Upper lobe of right lung (tissue), 1 donor: ENCODE measurements around the gene FUT8. TPM values are rescaled to one million over a fixed set of nuclear protein-coding genes. Genes with fewer than 3 reads are reported as not detected.
A peak's percentile ranks its signal among the peaks of the same experiment; 100 is the strongest.

ENCODE experiments used
- ATAC-seq: fragments of 200-7000 bp; cut with Tn5 transposase; one replicate; pipeline ENCODE4 v1.9.1; 2020; ENCODE audit warnings: mild to moderate bottlenecking, moderate library complexity
- DNase-seq: peaks from one replicate; pipeline ENCODE4 v3.0.0-alpha.2; 2020
- H3K27ac ChIP-seq: fragments of 200-600 bp; one replicate; pipeline ENCODE4 v1.8.0; 2022
- H3K27me3 ChIP-seq: fragments of 200-600 bp; one replicate; pipeline ENCODE4 v1.8.0; 2022; ENCODE audit warnings: mild to moderate bottlenecking
- H3K36me3 ChIP-seq: fragments of 200-600 bp; one replicate; pipeline ENCODE4 v1.8.0; 2022
- H3K4me1 ChIP-seq: fragments of 200-600 bp; one replicate; pipeline ENCODE4 v1.8.0; 2022
- H3K4me3 ChIP-seq: fragments of 200-600 bp; one replicate; pipeline ENCODE4 v1.8.0; 2022; ENCODE audit warnings: mild to moderate bottlenecking
- H3K9me3 ChIP-seq: fragments of 200-600 bp; one replicate; pipeline ENCODE4 v1.8.0; 2022
- CTCF ChIP-seq: fragments of 200-600 bp; IDR thresholded peaks from one replicate; pipeline ENCODE4 v1.8.0; 2022; ENCODE audit warnings: antibody characterized with exemption
- intact Hi-C: fragments of 100-400 bp; cut with DNase I; formaldehyde crosslinking; loops from one replicate; pipeline ENCODE4 v1.11.0; 2022
- total RNA-seq: library from RNA; stranded (reverse); fragmentation: NEBNext Ultra II Directional; extraction: Animal tissue kit (Norgen Biotek cat#: 25700); gene quantifications from one replicate; pipeline ENCODE4 v1.2.1, GENCODE V29; 2021
- donor health status: DM: no; HTN: yes; CAD: no; lungs with severe emphysema.

FUT8 gene
- total RNA-seq, 1 donor from 2014 or later, result 31.8 TPM

GRCh38 chr14:65373016-65373670, 39.4 kb upstream of the FUT8 start:
- no peak for TF ChIP-seq CTCF
- no peak overlapping the region for H3K4me3 ChIP-seq

GRCh38 chr14:65373671-65374039, 38.9 kb upstream of the FUT8 start:
- H3K27me3 ChIP-seq, result no peaks in the 10 kb centered on the region
- no peaks in the 10 kb centered on the region for H3K4me1 ChIP-seq
- H3K27ac ChIP-seq, result no peak overlapping the region
- intact Hi-C loops, result no loop called here
- no peaks in the 10 kb centered on the region for H3K9me3 ChIP-seq
- ATAC-seq, result peak; percentile 49
- H3K36me3 ChIP-seq, result no peaks in the 10 kb centered on the region
- no peak for TF ChIP-seq CTCF
- H3K4me3 ChIP-seq, result no peak overlapping the region
- no peak for DNase-seq

More at GRCh38 chr14:65373016-65373670, 39.4 kb upstream of the FUT8 start:
- H3K36me3 ChIP-seq, result no peaks in the 10 kb centered on the region
- H3K9me3 ChIP-seq, result no peaks in the 10 kb centered on the region
- ATAC-seq (peak; percentile 38), DNase-seq (no peak)
- H3K4me1 ChIP-seq, result no peaks in the 10 kb centered on the region
- H3K27ac ChIP-seq, result no peak overlapping the region
- intact Hi-C loops, result no loop called here
- no peaks in the 10 kb centered on the region for H3K27me3 ChIP-seq

- H3K27me3 ChIP-seq, result no peaks in the 10 kb centered on the region
- TF ChIP-seq CTCF, result no peak
- H3K27ac ChIP-seq, result no peak overlapping the region
- H3K9me3 ChIP-seq, result no peaks in the 10 kb centered on the region
- ATAC-seq (peak; percentile 61), DNase-seq (no peak)
- H3K4me1 ChIP-seq, result no peaks in the 10 kb centered on the region
- H3K4me3 ChIP-seq, result no peak overlapping the region
- no peaks in the 10 kb centered on the region for H3K36me3 ChIP-seq
- intact Hi-C loops, result no loop called here
Observed at GRCh38 chr14:65377576-65377975, 35.0 kb upstream of the FUT8 start.

- no peaks in the 10 kb centered on the region for H3K36me3 ChIP-seq
- H3K27ac ChIP-seq, result no peak overlapping the region
- H3K4me1 ChIP-seq, result no peaks in the 10 kb centered on the region
- no peak overlapping the region for H3K4me3 ChIP-seq
- H3K9me3 ChIP-seq, result no peaks in the 10 kb centered on the region
- no peak for TF ChIP-seq CTCF
- ATAC-seq (no peak), DNase-seq (no peak)
- intact Hi-C loops, result no loop called here
- H3K27me3 ChIP-seq, result no peaks in the 10 kb centered on the region
Observed at GRCh38 chr14:65382586-65382985, 29.9 kb upstream of the FUT8 start.

- no peak for DNase-seq
- Histone ChIP-seq H3K27ac (no peak overlapping the region), H3K36me3 (no peaks in the 10 kb centered on the region), H3K4me1 (no peaks in the 10 kb centered on the region), H3K27me3 (no peaks in the 10 kb centered on the region), H3K9me3 (no peaks in the 10 kb centered on the region), H3K4me3 (no peak overlapping the region)
- ATAC-seq, result no peak
- intact Hi-C loops, result no loop called here
- no peak for TF ChIP-seq CTCF
Observed at GRCh38 chr14:65387171-65387570, 25.4 kb upstream of the FUT8 start.

GRCh38 chr14:65387628-65388027, 24.9 kb upstream of the FUT8 start:
- Histone ChIP-seq H3K27ac (no peak overlapping the region), H3K9me3 (no peaks in the 10 kb centered on the region), H3K4me3 (no peak overlapping the region), H3K4me1 (no peaks in the 10 kb centered on the region), H3K27me3 (no peaks in the 10 kb centered on the region), H3K36me3 (no peaks in the 10 kb centered on the region)
- intact Hi-C loops, result no loop called here
- ATAC-seq (no peak), DNase-seq (no peak)
- no peak for TF ChIP-seq CTCF
